Activated CD8-positive, alpha-beta memory T cell treated with anti-CD3 and anti-CD28 coated beads for 48 hours (primary cell): ENCODE measurements around the gene LHFPL3.
"Not testable (repeated sequence)": the region's sequence is repeated elsewhere in the genome, so short reads cannot be mapped to it uniquely, and the experiment has no call there.

ENCODE experiments used
- DNase-seq, 3 experiments: peaks; one replicate each; pipeline ENCODE4 v3.0.0-alpha.2; 2020; ENCODE audit warnings: low read depth in 2 of 3, low spot score in 2 of 3

The LHFPL3 gene

DNA sequence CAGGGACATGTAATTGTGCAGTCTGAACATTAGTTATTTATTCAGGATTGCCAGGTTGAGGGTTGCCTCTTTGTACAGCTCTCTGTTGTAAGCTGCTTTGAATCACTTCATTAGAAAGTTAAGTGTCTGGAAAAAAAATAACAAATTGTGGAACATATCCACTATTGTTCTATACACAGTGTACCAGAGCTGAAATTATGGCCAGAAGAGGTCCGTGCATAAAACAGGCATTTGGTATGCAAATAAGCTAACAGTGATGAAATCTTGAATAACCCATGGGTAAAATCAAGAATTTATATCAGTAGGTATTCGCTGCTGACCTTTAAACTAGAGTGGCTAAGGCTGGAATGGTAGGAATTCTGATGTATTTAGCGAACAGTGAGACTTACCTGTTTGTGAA is 152.1 kb downstream of the LHFPL3 start:
- DNase-seq = no peak

DNA sequence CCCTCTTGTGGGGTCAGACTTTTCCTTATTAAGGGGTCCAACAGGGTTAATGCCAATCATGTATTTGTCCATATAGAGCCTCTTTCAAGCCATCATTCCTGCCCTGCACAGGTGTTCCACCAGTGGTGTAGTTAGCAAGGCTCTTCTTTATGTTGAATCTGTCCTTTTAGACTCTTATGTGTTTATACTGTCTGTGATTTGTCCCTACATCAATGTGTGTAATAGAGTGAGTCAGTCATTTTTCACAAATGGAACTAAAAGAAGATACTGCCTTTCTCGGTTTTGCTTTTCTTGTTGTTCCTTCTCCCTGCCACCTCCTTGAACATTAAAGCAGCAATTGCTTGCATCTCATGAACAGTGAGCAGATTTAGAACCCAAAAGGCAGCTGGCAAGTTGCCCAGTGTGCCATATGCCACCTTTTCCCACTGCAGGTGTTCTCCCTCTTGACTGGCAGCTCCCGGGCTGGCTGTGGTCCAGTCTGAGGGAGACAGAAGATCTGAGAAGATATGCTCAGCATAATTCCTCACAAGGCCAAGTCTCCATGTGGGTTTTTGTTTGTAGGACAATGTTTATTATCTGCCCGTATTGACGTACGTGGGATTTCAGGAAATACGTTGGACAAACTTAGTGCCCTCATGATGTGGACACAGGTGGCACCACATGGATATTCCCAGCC is 154.1 kb downstream of the LHFPL3 start:
- no peak for DNase-seq

- DNase-seq = no peak
Measured at GRCh38 chr7:104486931-104487330, 158.5 kb downstream of the LHFPL3 start.

GRCh38 chr7:104487642-104488041 is 159.2 kb downstream of the LHFPL3 start:
- no peak for DNase-seq

DNA sequence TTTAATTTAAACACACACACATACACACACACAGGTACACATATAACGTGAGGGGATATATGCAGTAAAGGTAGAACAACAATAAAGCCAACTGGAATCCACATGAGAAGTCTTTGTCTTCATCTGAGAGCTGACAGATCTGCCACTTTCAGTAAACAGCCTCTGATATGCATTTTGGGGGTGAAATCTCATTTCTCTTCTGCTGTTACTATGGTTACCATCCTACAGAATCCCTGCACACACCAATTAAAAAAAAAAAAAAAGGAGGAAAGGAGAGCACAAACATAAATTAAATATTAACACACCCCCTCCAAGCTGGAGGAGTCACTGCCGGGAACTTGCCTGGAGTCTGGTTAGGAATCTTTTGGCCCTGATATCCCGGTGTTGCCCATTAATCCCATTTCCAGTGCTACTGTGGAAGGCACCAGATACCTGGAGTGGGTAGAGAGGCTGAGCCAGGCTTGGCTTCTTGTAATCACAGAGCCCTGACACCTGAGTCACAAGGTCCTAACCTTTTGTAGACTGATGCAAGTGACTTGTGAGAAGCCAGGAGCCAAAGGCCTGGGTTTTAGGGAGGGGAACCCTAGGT is 169.1 kb downstream of the LHFPL3 start:
- DNase-seq = no peak

DNA sequence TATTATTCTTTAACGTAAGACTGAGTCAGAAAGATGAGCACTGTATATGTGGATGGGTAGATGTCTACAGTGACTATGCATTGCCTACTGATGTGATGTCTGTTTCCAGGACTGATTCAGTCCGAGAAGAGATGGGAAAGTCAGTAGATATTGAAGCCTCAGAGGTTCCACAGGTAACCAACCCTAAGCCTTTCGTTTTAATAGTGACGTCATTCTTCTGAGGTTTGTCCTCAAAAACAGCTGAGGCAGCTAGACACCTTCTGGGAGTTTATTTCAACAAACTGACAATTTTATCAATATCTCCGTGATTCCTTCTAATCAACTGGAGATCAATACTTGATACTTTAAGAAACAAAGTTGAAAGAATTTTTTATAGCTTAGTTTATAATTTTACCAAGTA is 171.6 kb downstream of the LHFPL3 start:
- DNase-seq = no peak

- no peak for DNase-seq
Measured at GRCh38 chr7:104509874-104510273, 181.5 kb downstream of the LHFPL3 start.

- DNase-seq = no peak
Measured at GRCh38 chr7:104524853-104525252, 196.4 kb downstream of the LHFPL3 start.

GRCh38 chr7:104528142-104528541 is 199.7 kb downstream of the LHFPL3 start:
- no peak for DNase-seq

DNA sequence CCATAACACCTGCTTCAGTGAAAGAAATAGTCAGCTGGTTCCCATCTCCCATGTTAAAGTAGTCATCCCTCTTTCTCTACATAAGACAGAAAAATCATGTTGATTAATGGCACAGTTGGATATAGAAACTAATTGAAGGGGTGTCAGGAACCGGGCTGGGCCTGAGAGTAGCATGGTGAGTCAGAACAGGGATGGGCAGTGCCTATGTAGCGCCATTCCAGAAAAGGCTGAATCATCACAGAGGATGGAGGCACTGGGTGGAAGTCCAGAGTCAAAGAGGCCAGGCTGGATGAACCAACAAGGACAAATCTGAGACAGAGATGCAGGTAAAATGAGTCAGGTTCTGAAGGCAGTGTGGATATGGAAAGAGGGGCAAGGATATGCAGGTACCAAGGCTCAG is 201.2 kb downstream of the LHFPL3 start:
- DNase-seq = no peak

- no peak for DNase-seq
Measured at GRCh38 chr7:104530251-104530650, 201.8 kb downstream of the LHFPL3 start.

DNA sequence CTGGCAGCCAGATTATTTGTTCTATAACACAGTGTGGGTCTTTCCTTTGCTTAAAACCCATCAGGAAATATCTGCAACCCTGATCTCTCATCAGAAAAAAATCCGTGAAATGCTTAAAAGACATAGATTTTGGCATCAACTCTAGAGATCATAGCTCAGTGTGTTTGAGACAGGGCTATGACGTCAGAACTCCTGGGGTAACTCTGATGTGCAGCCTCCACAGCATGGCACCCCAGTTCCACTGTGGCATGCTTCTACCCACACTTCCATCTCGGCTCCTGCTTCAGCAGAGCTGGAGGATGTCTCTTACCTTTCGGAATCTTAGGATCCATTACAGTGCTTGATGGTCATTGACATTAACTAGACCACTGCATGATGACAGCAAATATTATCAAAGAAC is 205.7 kb downstream of the LHFPL3 start:
- DNase-seq = no peak

GRCh38 chr7:104535841-104536240 is 207.4 kb downstream of the LHFPL3 start:
- no peak for DNase-seq

GRCh38 chr7:104536956-104537355 is 208.6 kb downstream of the LHFPL3 start:
- DNase-seq = no peak

DNA sequence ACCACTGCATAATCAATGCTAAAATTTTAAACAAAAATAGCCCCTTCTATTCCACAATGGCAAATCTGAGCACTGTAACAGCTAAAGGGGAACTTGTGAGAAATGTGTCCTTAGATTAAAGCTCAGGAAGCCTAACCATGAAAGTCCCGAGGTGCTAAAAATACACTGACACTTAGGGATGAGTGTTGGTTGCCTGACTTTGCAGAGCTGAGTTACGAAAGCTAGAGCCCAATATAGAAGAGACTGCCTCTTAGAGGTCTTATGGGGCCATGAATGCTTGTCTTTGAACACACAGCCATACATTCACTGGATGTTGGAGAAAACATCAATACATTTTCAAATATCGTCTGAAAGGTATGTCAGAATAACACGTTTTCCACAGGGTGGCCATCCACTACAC is 209.7 kb downstream of the LHFPL3 start:
- no peak for DNase-seq

DNA sequence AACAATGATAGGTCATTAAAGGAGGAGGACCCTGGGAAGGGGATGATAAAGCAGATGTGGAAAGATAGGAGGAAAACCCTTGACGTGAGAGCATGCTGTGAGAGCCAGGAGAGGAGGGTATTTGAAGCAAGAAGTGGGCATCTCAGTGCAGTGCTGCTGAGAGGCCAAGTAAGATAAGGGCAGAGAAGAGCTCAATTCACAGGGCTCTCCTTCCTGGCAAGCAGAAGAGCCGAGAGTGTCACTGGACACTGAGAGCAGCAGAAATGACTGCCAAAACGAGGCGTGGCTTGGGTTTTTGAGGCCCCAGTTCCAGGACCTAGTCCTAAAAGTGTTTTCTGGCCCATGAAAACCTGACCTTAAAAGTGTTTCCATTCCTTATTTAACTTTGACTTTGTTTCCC is 213.5 kb downstream of the LHFPL3 start:
- DNase-seq = no peak

- DNase-seq = no peak
Measured at GRCh38 chr7:104548861-104549260, 220.5 kb downstream of the LHFPL3 start.

GRCh38 chr7:104550362-104550761 is 222.0 kb downstream of the LHFPL3 start:
- DNase-seq = no peak

DNA sequence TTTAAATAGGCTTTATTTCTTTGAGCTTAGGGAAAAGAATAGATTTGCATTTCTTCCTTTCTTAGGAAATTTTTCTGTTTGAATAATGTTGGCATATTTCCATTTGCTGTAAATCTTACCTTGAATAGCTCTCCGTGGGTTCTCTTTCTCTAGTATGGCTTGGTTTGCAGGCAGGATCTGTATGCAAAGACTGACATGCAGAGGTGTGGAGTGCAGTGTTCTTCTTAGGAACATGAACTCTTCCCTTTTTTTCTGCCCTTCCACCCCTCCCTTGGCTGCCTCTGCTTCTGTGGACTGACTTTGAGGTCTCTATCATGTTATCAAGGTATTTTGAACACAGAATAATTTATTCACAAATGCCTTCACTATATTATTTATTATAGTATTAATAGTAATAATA is 222.8 kb downstream of the LHFPL3 start:
- DNase-seq = no peak

GRCh38 chr7:104552102-104552501 is 223.7 kb downstream of the LHFPL3 start:
- no peak for DNase-seq

- DNase-seq = no peak
Measured at GRCh38 chr7:104553074-104553473, 224.7 kb downstream of the LHFPL3 start.

DNA sequence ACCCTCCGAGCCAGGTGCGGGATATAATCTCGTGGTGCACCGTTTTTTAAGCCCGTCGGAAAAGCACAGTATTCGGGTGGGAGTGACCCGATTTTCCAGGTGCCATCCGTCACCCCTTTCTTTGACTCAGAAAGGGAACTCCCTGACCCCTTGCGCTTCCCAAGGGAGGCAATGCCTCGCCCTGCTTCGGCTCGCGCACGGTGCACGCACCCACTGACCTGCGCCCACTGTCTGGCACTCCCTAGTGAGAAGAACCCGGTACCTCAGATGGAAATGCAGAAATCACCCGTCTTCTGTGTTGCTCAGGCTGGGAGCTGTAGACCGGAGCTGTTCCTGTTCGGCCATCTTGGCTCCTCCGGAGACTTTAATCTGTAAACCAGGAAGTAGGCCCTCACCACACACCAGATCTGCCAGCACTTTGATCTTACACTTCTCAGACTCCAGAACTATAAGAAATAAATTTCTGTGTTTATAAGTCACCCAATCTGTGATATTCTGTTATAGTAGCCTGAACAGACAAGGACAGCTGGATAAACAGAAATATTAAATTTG is 235.0 kb downstream of the LHFPL3 start:
- DNase-seq = not testable (repeated sequence)

GRCh38 chr7:104569751-104570150 is 241.3 kb downstream of the LHFPL3 start:
- no peak for DNase-seq
